RWPE1 (cell line): ENCODE measurements around the gene NINJ2.
A peak's percentile ranks its signal among the peaks of the same experiment; 100 is the strongest.

Experiments
- CTCF ChIA-PET: fragments of 350-600 bp; sonication (Branson Sonifier 250); formaldehyde crosslinking; extraction: SDS; loops from one replicate; lab custom pipeline; 2021; lab: Yijun Ruan, JAX
- POLR2A ChIA-PET: fragments of 400-600 bp; formaldehyde crosslinking; extraction: SDS; loops from one replicate; lab custom pipeline; 2020; ENCODE audit warnings: antibody characterized with exemption; ENCODE audit not compliant: low non-redundant PET; lab: Yijun Ruan, JAX
- DNase-seq: peaks from one replicate; pipeline ENCODE4 v3.0.0; 2012; ENCODE audit warnings: low spot score
- H3K27ac ChIP-seq: fragments of 450-650 bp; 2 replicates; pipeline ENCODE4 v1.5.1; 2017
- CTCF ChIP-seq: fragments of 450-650 bp; conservative IDR thresholded peaks from 2 replicates; pipeline ENCODE4 v1.5.1; 2017; ENCODE audit warnings: low read depth, mild to moderate bottlenecking

NINJ2 gene

GRCh38 chr12:612886-613285 is 50.4 kb downstream of the NINJ2 start:
- no peak for TF ChIP-seq CTCF
- ChIA-PET POLR2A (no interaction called here), CTCF (interaction anchor here (0.6 to 1.7 kb wide), 2 partner anchors 19 to 233 kb away, joined by 3 read pairs; no protein-coding TSS in a partner anchor)
- H3K27ac ChIP-seq = no peak overlapping the region
- DNase-seq = no peak

GRCh38 chr12:612293-612692 is 51.0 kb downstream of the NINJ2 start:
- H3K27ac ChIP-seq = no peak overlapping the region
- ChIA-PET POLR2A (no interaction called here), CTCF (no interaction called here)
- no peak for TF ChIP-seq CTCF
- no peak for DNase-seq

- no peak for TF ChIP-seq CTCF
- ChIA-PET CTCF (no interaction called here), POLR2A (no interaction called here)
- H3K27ac ChIP-seq = no peak overlapping the region
- no peak for DNase-seq
Observed at GRCh38 chr12:611721-612120, 51.5 kb downstream of the NINJ2 start.

GRCh38 chr12:608921-609320 is 54.3 kb downstream of the NINJ2 start:
- ChIA-PET CTCF (no interaction called here), POLR2A (no interaction called here)
- DNase-seq = no peak

GRCh38 chr12:608413-608812 is 54.8 kb downstream of the NINJ2 start:
- H3K27ac ChIP-seq = no peak overlapping the region
- no peak for TF ChIP-seq CTCF
- DNase-seq = no peak
- ChIA-PET CTCF (interaction anchor here (0.7 kb wide), 1 partner anchor 142 kb away, joined by 3 read pairs; no protein-coding TSS in a partner anchor), POLR2A (no interaction called here)

More at GRCh38 chr12:608921-609320, 54.3 kb downstream of the NINJ2 start:
- TF ChIP-seq CTCF = no peak
- H3K27ac ChIP-seq = no peak overlapping the region

- TF ChIP-seq CTCF = no peak
- DNase-seq = peak; percentile 81
- ChIA-PET POLR2A (no interaction called here), CTCF (no interaction called here)
- H3K27ac ChIP-seq = no peak overlapping the region
Observed at GRCh38 chr12:607541-608001, 55.7 kb downstream of the NINJ2 start.
